Measurements from ENCODE around the gene ZNF70. TPM values are rescaled to one million over a fixed set of nuclear protein-coding genes. Genes with fewer than 3 reads are reported as not detected.

Gene ZNF70
- total RNA-seq, 1 donor from 2014 or later: 12.5 TPM

GRCh38 chr22:23749841-23750301, 1.0 kb downstream of the ZNF70 start:
- H3K4me1 Mint-ChIP-seq (ENCODE audit: unreplicated experiment): peaks cover 18% of the 10 kb centered on the region
- H3K27me3 Mint-ChIP-seq (ENCODE audit: unreplicated experiment): no peaks in the 10 kb centered on the region
- no peak for TF ChIP-seq CTCF (IDR thresholded peaks at IDR 0.05)
- H3K4me3 Mint-ChIP-seq (ENCODE audit: unreplicated experiment): peak overlapping the region; percentile 88
- H3K9me3 Mint-ChIP-seq (ENCODE audit: unreplicated experiment): no peaks in the 10 kb centered on the region
- DNase-seq (ENCODE audit: extremely low spot score, unreplicated experiment): no peak
- peaks cover 4% of the 10 kb centered on the region for H3K36me3 Mint-ChIP-seq (ENCODE audit: unreplicated experiment)
- peak overlapping the region; percentile 89 for H3K27ac Mint-ChIP-seq (ENCODE audit: unreplicated experiment)

- Mint-ChIP-seq H3K4me3 (ENCODE audit: unreplicated experiment) (no peak overlapping the region), H3K4me1 (ENCODE audit: unreplicated experiment) (peaks cover 15% of the 10 kb centered on the region), H3K9me3 (ENCODE audit: unreplicated experiment) (no peaks in the 10 kb centered on the region), H3K27ac (ENCODE audit: unreplicated experiment) (no peak overlapping the region), H3K27me3 (ENCODE audit: unreplicated experiment) (no peaks in the 10 kb centered on the region), H3K36me3 (ENCODE audit: unreplicated experiment) (peaks cover 20% of the 10 kb centered on the region)
- no peak for TF ChIP-seq CTCF (IDR thresholded peaks at IDR 0.05)
- DNase-seq (ENCODE audit: extremely low spot score, unreplicated experiment): no peak
These were observed 5.1 kb downstream of the ZNF70 start for GRCh38 chr22:23745791-23746190.

- Mint-ChIP-seq H3K27ac (ENCODE audit: unreplicated experiment) (no peak overlapping the region), H3K36me3 (ENCODE audit: unreplicated experiment) (peaks cover 20% of the 10 kb centered on the region), H3K4me3 (ENCODE audit: unreplicated experiment) (no peak overlapping the region), H3K27me3 (ENCODE audit: unreplicated experiment) (no peaks in the 10 kb centered on the region), H3K4me1 (ENCODE audit: unreplicated experiment) (peaks cover 3% of the 10 kb centered on the region), H3K9me3 (ENCODE audit: unreplicated experiment) (no peaks in the 10 kb centered on the region)
- TF ChIP-seq CTCF (IDR thresholded peaks at IDR 0.05): no peak
- DNase-seq (ENCODE audit: extremely low spot score, unreplicated experiment): no peak
These were observed 6.4 kb downstream of the ZNF70 start for GRCh38 chr22:23744485-23744884.

GRCh38 chr22:23744001-23744400, 6.9 kb downstream of the ZNF70 start:
- Mint-ChIP-seq H3K9me3 (ENCODE audit: unreplicated experiment) (no peaks in the 10 kb centered on the region), H3K4me3 (ENCODE audit: unreplicated experiment) (no peak overlapping the region), H3K27me3 (ENCODE audit: unreplicated experiment) (no peaks in the 10 kb centered on the region), H3K4me1 (ENCODE audit: unreplicated experiment) (peaks cover 3% of the 10 kb centered on the region), H3K27ac (ENCODE audit: unreplicated experiment) (no peak overlapping the region), H3K36me3 (ENCODE audit: unreplicated experiment) (peaks cover 20% of the 10 kb centered on the region)
- no peak for TF ChIP-seq CTCF (IDR thresholded peaks at IDR 0.05)
- no peak for DNase-seq (ENCODE audit: extremely low spot score, unreplicated experiment)

GRCh38 chr22:23743303-23743705, 7.6 kb downstream of the ZNF70 start:
- Mint-ChIP-seq H3K9me3 (ENCODE audit: unreplicated experiment) (no peaks in the 10 kb centered on the region), H3K4me1 (ENCODE audit: unreplicated experiment) (peaks cover 3% of the 10 kb centered on the region), H3K27ac (ENCODE audit: unreplicated experiment) (no peak overlapping the region), H3K4me3 (ENCODE audit: unreplicated experiment) (no peak overlapping the region), H3K27me3 (ENCODE audit: unreplicated experiment) (no peaks in the 10 kb centered on the region), H3K36me3 (ENCODE audit: unreplicated experiment) (peaks cover 22% of the 10 kb centered on the region)
- no peak for TF ChIP-seq CTCF (IDR thresholded peaks at IDR 0.05)
- no peak for DNase-seq (ENCODE audit: extremely low spot score, unreplicated experiment)
